A549 (cell line): ENCODE results near the gene PVR.
"Not testable (repeated sequence)": the region's sequence is repeated elsewhere in the genome, so short reads cannot be mapped to it uniquely, and the experiment has no call there.

Experiments used
- CBX2 ChIP-seq: fragments of 200-600 bp; sonication (generic); IDR thresholded peaks from 2 replicates; pipeline ENCODE4 v1.6.1; 2016; ENCODE audit warnings: low read depth, mild to moderate bottlenecking, borderline replicate concordance
- CEBPB ChIP-seq, 2 experiments: fragments of >200 bp in 1 of 2; sonication (Bioruptor Twin) in 1 of 2; formaldehyde crosslinking in 1 of 2; IDR thresholded peaks; 2 replicates each; pipeline ENCODE4 v1.6.1; 2012 to 2016
- CHD4 ChIP-seq: fragments of 200-600 bp; sonication (generic); IDR thresholded peaks from 2 replicates; pipeline ENCODE4 v1.6.1; 2016; ENCODE audit warnings: antibody characterized with exemption, mild to moderate bottlenecking, borderline replicate concordance
- JUN ChIP-seq, 2 experiments: fragments of >200 bp; sonication (Bioruptor Twin); formaldehyde crosslinking; IDR thresholded peaks; 2 replicates in 1 of 2; 3 replicates in 1 of 2; pipeline ENCODE4 v1.6.1; 2016 to 2017
- KDM1A ChIP-seq: fragments of 200-600 bp; sonication (generic); IDR thresholded peaks from 2 replicates; pipeline ENCODE4 v1.6.1; 2016; ENCODE audit warnings: low read depth, mild to moderate bottlenecking
- MAFK ChIP-seq: fragments of 450-650 bp; IDR thresholded peaks from 2 replicates; pipeline ENCODE4 v1.6.1; 2014; ENCODE audit not compliant: partially characterized antibody
- MAZ ChIP-seq: fragments of 150-350 bp; IDR thresholded peaks from 2 replicates; pipeline ENCODE4 v1.6.1; 2014; ENCODE audit warnings: antibody characterized with exemption, low read depth, low read length, borderline replicate concordance
- PHF8 ChIP-seq: fragments of 200-600 bp; sonication (generic); IDR thresholded peaks from 2 replicates; pipeline ENCODE4 v1.6.1; 2016; ENCODE audit warnings: low read depth, mild to moderate bottlenecking, antibody characterized with exemption, moderate library complexity, borderline replicate concordance
- POLR2AphosphoS2 ChIP-seq: conservative IDR thresholded peaks from 2 replicates; pipeline ENCODE4 v1.6.1; 2012; ENCODE audit warnings: low read length, improper control_type of control experiment, inconsistent platforms
- REST ChIP-seq: fragments of 200-600 bp; sonication (generic); IDR thresholded peaks from 2 replicates; pipeline ENCODE4 v1.6.1; 2016; ENCODE audit warnings: antibody characterized with exemption, mild to moderate bottlenecking, moderate library complexity
- RFX5 ChIP-seq: fragments of 450-650 bp; IDR thresholded peaks from 2 replicates; pipeline ENCODE4 v1.7.1; 2014; ENCODE audit warnings: antibody characterized with exemption, mild to moderate bottlenecking, moderate library complexity
- ZNF302 ChIP-seq: fragments of 250-450 bp; sonication (Bioruptor Pico); IDR thresholded peaks from 2 replicates; pipeline ENCODE4 v1.9.0; 2021; ENCODE audit warnings: inconsistent platforms, mild to moderate bottlenecking, moderate library complexity
- TF ChIP-seq, protein P1 (sequence below): fragments of >200 bp; sonication (Bioruptor Twin); formaldehyde crosslinking; IDR thresholded peaks from 3 replicates; pipeline ENCODE4 v1.5.1; 2016
- TF ChIP-seq, protein P2 (sequence below): IDR thresholded peaks from 2 replicates; pipeline ENCODE4 v1.6.1; 2012

DNA sequence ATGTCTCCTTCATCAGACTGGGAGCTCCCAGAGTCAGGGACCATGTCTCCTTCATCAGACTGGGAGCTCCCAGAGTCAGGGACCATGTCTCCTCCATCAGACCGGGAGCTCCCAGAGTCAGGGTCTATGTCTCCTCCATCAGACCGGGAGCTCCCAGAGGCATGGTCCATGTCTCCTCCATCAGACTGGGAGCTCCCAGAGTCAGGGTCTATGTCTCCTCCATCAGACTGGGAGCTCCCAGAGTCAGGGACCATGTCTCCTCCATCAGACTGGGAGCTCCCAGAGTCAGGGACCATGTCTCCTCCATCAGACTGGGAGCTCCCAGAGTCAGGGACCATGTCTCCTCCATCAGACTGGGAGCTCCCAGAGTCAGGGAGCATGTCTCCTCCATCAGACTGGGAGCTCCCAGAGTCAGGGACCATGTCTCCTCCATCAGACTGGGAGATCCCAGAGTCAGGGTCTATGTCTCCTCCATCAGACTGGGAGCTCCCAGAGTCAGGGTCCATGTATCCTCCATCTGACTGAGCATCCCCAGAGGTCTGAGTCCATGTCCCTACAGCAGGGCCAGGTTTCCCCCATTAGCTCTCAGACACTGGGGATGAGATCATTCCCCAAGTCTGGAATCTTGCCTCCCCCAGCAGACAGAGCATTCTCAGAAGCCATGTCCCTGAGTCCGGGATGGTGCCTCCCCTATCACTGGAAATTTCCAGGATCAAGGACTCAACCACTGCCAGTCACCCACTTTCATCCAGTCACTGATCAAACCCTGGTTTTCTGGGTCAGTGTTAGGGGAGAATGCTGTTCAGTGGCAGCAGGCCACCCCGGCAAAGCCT, 65.9 kb downstream of the PVR start:
- TF ChIP-seq REST; CEBPB (IDR thresholded peaks at IDR 0.05); CBX2; MAFK; CHD4; ZNF302 (CRISPR knock-in tag); RFX5; KDM1A; MAZ; JUN (IDR thresholded peaks at IDR 0.05); PHF8; POLR2AphosphoS2: not testable (repeated sequence)
- TF ChIP-seq, protein P1, sequence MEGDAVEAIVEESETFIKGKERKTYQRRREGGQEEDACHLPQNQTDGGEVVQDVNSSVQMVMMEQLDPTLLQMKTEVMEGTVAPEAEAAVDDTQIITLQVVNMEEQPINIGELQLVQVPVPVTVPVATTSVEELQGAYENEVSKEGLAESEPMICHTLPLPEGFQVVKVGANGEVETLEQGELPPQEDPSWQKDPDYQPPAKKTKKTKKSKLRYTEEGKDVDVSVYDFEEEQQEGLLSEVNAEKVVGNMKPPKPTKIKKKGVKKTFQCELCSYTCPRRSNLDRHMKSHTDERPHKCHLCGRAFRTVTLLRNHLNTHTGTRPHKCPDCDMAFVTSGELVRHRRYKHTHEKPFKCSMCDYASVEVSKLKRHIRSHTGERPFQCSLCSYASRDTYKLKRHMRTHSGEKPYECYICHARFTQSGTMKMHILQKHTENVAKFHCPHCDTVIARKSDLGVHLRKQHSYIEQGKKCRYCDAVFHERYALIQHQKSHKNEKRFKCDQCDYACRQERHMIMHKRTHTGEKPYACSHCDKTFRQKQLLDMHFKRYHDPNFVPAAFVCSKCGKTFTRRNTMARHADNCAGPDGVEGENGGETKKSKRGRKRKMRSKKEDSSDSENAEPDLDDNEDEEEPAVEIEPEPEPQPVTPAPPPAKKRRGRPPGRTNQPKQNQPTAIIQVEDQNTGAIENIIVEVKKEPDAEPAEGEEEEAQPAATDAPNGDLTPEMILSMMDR, result not testable (repeated sequence)
- TF ChIP-seq, protein P2, sequence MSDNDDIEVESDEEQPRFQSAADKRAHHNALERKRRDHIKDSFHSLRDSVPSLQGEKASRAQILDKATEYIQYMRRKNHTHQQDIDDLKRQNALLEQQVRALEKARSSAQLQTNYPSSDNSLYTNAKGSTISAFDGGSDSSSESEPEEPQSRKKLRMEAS, result not testable (repeated sequence)
